GM19438 (cell line): Measurements from ENCODE around the gene TNC.
"Not testable (repeated sequence)": the region's sequence is repeated elsewhere in the genome, so short reads cannot be mapped to it uniquely, and the experiment has no call there.

Experiments
- ATAC-seq: cut with Tn5 transposase; IDR thresholded peaks from one replicate; pipeline ENCODE4 v1.9.1; 2021; ENCODE audit warnings: low read depth; ENCODE audit not compliant: unreplicated experiment

The TNC gene

GRCh38 chr9:115135821-115136778 is 18.1 kb upstream of the TNC start:
- ATAC-seq: no peak

GRCh38 chr9:115134941-115135340 is 17.0 kb upstream of the TNC start:
- ATAC-seq: no peak

- ATAC-seq: no peak
Observed at GRCh38 chr9:115133649-115134048, 15.7 kb upstream of the TNC start.

GRCh38 chr9:115132648-115133047 is 14.7 kb upstream of the TNC start:
- ATAC-seq: no peak

GRCh38 chr9:115130176-115130575 is 12.2 kb upstream of the TNC start:
- no peak for ATAC-seq

- ATAC-seq: not testable (repeated sequence)
Observed at GRCh38 chr9:115128726-115129125, 10.8 kb upstream of the TNC start.

- ATAC-seq: no peak
Observed at GRCh38 chr9:115127191-115127817, 9.3 kb upstream of the TNC start.

- no peak for ATAC-seq
Observed at GRCh38 chr9:115126404-115126803, 8.4 kb upstream of the TNC start.

GRCh38 chr9:115122937-115123336 is 5.0 kb upstream of the TNC start:
- ATAC-seq: no peak

GRCh38 chr9:115121181-115121580 is 3.2 kb upstream of the TNC start:
- ATAC-seq: no peak

GRCh38 chr9:115118879-115119218 is 892 bp upstream of the TNC start:
- no peak for ATAC-seq

GRCh38 chr9:115116421-115117284 is 1.3 kb downstream of the TNC start:
- no peak for ATAC-seq

- ATAC-seq: no peak
Observed at GRCh38 chr9:115115924-115116323, 2.0 kb downstream of the TNC start.

GRCh38 chr9:115115117-115115880 is 2.7 kb downstream of the TNC start:
- no peak for ATAC-seq

GRCh38 chr9:115114546-115114945 is 3.4 kb downstream of the TNC start:
- ATAC-seq: no peak

- ATAC-seq: no peak
Observed at GRCh38 chr9:115114084-115114483, 3.9 kb downstream of the TNC start.

- no peak for ATAC-seq
Observed at GRCh38 chr9:115111874-115112273, 6.1 kb downstream of the TNC start.

GRCh38 chr9:115109486-115109885 is 8.5 kb downstream of the TNC start:
- no peak for ATAC-seq

- no peak for ATAC-seq
Observed at GRCh38 chr9:115107701-115108100, 10.3 kb downstream of the TNC start.

GRCh38 chr9:115106642-115107041 is 11.3 kb downstream of the TNC start:
- ATAC-seq: no peak
